GM13977 (cell line): ENCODE results near the gene NOVA2.

Experiments
- DNase-seq: peaks from one replicate; pipeline ENCODE4 v3.0.0; 2012; ENCODE audit warnings: low spot score
- CTCF ChIP-seq: IDR thresholded peaks from 2 replicates; pipeline ENCODE4 v1.5.1; 2012; ENCODE audit warnings: mild to moderate bottlenecking, control low read depth; ENCODE audit not compliant: insufficient read depth; ENCODE audit errors: extremely low read depth, missing control alignments
- in situ Hi-C: fragments of 300-500 bp; cut with MboI; formaldehyde crosslinking; loops from one replicate; pipeline ENCODE4 v1.12.0; 2022; ENCODE audit warnings: low sequenced_read_pairs, low pct_unique_long_range_greater_than_20kb, mixed read lengths, inconsistent platforms; ENCODE audit not compliant: unreplicated experiment

NOVA2 gene

GRCh38 chr19:45967246-45967645 is 6.4 kb downstream of the NOVA2 start:
- in situ Hi-C loops: no loop called here
- no peak for TF ChIP-seq CTCF
- DNase-seq: no peak

GRCh38 chr19:45962021-45962420 is 11.6 kb downstream of the NOVA2 start:
- no peak for DNase-seq
- TF ChIP-seq CTCF: no peak
- in situ Hi-C loops: no loop called here

GRCh38 chr19:45960595-45961235 is 12.9 kb downstream of the NOVA2 start:
- in situ Hi-C loops: no loop called here
- DNase-seq: no peak
- TF ChIP-seq CTCF: no peak

- in situ Hi-C loops: no loop called here
- no peak for TF ChIP-seq CTCF
- no peak for DNase-seq
These were observed 14.1 kb downstream of the NOVA2 start for GRCh38 chr19:45959517-45960025.

- in situ Hi-C loops: no loop called here
- no peak for DNase-seq
- TF ChIP-seq CTCF: no peak
These were observed 14.7 kb downstream of the NOVA2 start for GRCh38 chr19:45958769-45959516.

GRCh38 chr19:45958320-45958719 is 15.3 kb downstream of the NOVA2 start:
- no peak for TF ChIP-seq CTCF
- no peak for DNase-seq
- in situ Hi-C loops: no loop called here
